Measurements from ENCODE around the gene RIMKLA.

DNA sequence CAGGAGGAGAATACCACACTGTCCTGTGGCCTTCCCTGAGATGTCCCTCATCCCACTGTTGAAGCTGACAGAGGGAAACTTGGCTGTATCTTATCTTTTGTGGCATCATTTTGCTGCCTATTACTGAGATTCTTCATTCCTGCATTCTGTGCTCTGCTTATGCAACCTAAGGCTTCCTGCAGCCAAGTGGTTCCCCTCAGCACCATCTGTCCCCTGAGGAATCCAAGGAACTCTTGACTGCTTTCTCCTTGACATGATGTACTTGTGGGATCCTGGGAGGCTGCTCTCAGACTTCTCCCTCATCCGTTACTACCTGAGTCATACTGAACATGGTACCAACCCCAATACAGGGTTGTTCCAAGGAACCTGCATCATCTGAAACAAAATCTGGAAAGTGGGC, 21.1 kb upstream of the RIMKLA start:
- TF ChIP-seq, protein P1, sequence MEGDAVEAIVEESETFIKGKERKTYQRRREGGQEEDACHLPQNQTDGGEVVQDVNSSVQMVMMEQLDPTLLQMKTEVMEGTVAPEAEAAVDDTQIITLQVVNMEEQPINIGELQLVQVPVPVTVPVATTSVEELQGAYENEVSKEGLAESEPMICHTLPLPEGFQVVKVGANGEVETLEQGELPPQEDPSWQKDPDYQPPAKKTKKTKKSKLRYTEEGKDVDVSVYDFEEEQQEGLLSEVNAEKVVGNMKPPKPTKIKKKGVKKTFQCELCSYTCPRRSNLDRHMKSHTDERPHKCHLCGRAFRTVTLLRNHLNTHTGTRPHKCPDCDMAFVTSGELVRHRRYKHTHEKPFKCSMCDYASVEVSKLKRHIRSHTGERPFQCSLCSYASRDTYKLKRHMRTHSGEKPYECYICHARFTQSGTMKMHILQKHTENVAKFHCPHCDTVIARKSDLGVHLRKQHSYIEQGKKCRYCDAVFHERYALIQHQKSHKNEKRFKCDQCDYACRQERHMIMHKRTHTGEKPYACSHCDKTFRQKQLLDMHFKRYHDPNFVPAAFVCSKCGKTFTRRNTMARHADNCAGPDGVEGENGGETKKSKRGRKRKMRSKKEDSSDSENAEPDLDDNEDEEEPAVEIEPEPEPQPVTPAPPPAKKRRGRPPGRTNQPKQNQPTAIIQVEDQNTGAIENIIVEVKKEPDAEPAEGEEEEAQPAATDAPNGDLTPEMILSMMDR (IDR thresholded peaks at IDR 0.05; ENCODE audit: low read depth, low read length): no peak
- TF ChIP-seq POLR2A (IDR thresholded peaks at IDR 0.05; ENCODE audit: extremely low read depth, insufficient read length): no peak
- TF ChIP-seq, protein P2, sequence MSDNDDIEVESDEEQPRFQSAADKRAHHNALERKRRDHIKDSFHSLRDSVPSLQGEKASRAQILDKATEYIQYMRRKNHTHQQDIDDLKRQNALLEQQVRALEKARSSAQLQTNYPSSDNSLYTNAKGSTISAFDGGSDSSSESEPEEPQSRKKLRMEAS (IDR thresholded peaks at IDR 0.05; ENCODE audit: low read depth, low read length): no peak
- TF ChIP-seq MYC (IDR thresholded peaks at IDR 0.05; ENCODE audit: low read depth, low read length): no peak
